H1 (cell line): ENCODE data around the gene KRT77. TPM values are rescaled to one million over a fixed set of nuclear protein-coding genes. Genes with fewer than 3 reads are reported as not detected.

Experiments
- CTCF ChIA-PET: fragments of 300-600 bp; sonication (Branson Sonifier 250); formaldehyde crosslinking; loops from one replicate; lab custom pipeline; 2021; ENCODE audit not compliant: partially characterized antibody; lab: Charles Lee
- POLR2A ChIA-PET: fragments of 300-600 bp; sonication (Branson Sonifier 250); formaldehyde crosslinking; loops from one replicate; lab custom pipeline; 2021; ENCODE audit warnings: inconsistent platforms; ENCODE audit not compliant: partially characterized antibody; lab: Charles Lee
- DNase-seq, 2 experiments: peaks; one replicate each; pipeline versions ENCODE4 v3.0.0 to v3.0.0-alpha.2; 2010 to 2022; ENCODE audit warnings: low spot score in 2 of 2, low read depth in 1 of 2, mixed read lengths in 1 of 2
- FAIRE-seq: peaks from 2 replicates; lab custom pipeline; 2011; peaks lifted over from hg19 to GRCh38; lab: Jason Lieb, UNC
- H2AFZ ChIP-seq: 2 replicates; pipeline ENCODE4 v1.8.1; 2012; ENCODE audit warnings: low read length, inconsistent platforms
- H2AK5ac ChIP-seq: 2 replicates; pipeline ENCODE4 v1.6.1; 2013; ENCODE audit warnings: low read depth, low read length
- H2BK120ac ChIP-seq: replicated peaks from 2 replicates; pipeline ENCODE3; 2013; ENCODE audit warnings: low read depth, low read length, inconsistent platforms
- H2BK12ac ChIP-seq: 2 replicates; pipeline ENCODE4 v1.6.1; 2013; ENCODE audit warnings: low read depth, low read length
- H2BK15ac ChIP-seq: 2 replicates; pipeline ENCODE4 v1.6.1; 2013; ENCODE audit warnings: low read length
- H2BK20ac ChIP-seq: 2 replicates; pipeline ENCODE4 v1.6.1; 2013; ENCODE audit warnings: low read length
- H2BK5ac ChIP-seq: 2 replicates; pipeline ENCODE4 v1.6.1; 2013; ENCODE audit warnings: low read depth, low read length
- H3K14ac ChIP-seq: 2 replicates; pipeline ENCODE4 v1.6.1; 2013; ENCODE audit warnings: inconsistent platforms; ENCODE audit not compliant: insufficient read length
- H3K18ac ChIP-seq: 2 replicates; pipeline ENCODE4 v1.6.1; 2013; ENCODE audit warnings: low read length; ENCODE audit errors: extremely low read depth
- H3K23ac ChIP-seq: 2 replicates; pipeline ENCODE4 v1.6.1; 2013; ENCODE audit warnings: inconsistent platforms; ENCODE audit not compliant: insufficient read length
- H3K23me2 ChIP-seq: 2 replicates; pipeline ENCODE4 v1.6.1; 2013; ENCODE audit warnings: low read depth, low read length
- H3K27ac ChIP-seq: 2 replicates; pipeline ENCODE4 v1.6.1; 2011; ENCODE audit warnings: low read depth, low read length, inconsistent platforms
- H3K27me3 ChIP-seq, 4 experiments: replicated peaks in 1 of 4; 1 replicate in 1 of 4; 2 replicates in 3 of 4; pipeline versions ENCODE4 v1.6.1 to v1.8.1; 2011 to 2013; ENCODE audit warnings: low read length in 3 of 4, mild to moderate bottlenecking in 3 of 4, inconsistent platforms in 2 of 4, mixed read lengths in 2 of 4, moderate library complexity in 1 of 4; ENCODE audit not compliant: control insufficient read depth in 3 of 4, insufficient read depth in 3 of 4; ENCODE audit errors: extremely low read depth in 1 of 4
- H3K36me3 ChIP-seq, 4 experiments: 2 replicates each; pipeline versions ENCODE4 v1.6.1 to v1.8.1; 2011 to 2013; ENCODE audit warnings: mild to moderate bottlenecking in 4 of 4, low read length in 3 of 4, moderate library complexity in 2 of 4, control low read depth in 1 of 4, inconsistent platforms in 1 of 4; ENCODE audit not compliant: insufficient read depth in 4 of 4, control insufficient read depth in 2 of 4
- H3K4ac ChIP-seq: replicated peaks from 2 replicates; pipeline ENCODE3; 2013; ENCODE audit warnings: low read length, low read depth, mixed read lengths, inconsistent platforms; ENCODE audit not compliant: insufficient read length
- H3K4me1 ChIP-seq, 4 experiments: replicated peaks in 1 of 4; 1 replicate in 1 of 4; 2 replicates in 3 of 4; pipeline versions ENCODE4 v1.6.1 to v1.8.1; 2011 to 2013; ENCODE audit warnings: low read length in 3 of 4, inconsistent platforms in 2 of 4, mixed read lengths in 1 of 4; ENCODE audit not compliant: insufficient read depth in 4 of 4, control insufficient read depth in 3 of 4
- H3K4me2 ChIP-seq, 2 experiments: 2 replicates each; pipeline versions ENCODE4 v1.6.1 to v1.8.1; 2011 to 2013; ENCODE audit warnings: low read depth in 2 of 2, low read length in 2 of 2, control low read depth in 1 of 2, inconsistent platforms in 1 of 2, mild to moderate bottlenecking in 1 of 2; ENCODE audit not compliant: insufficient read depth in 1 of 2
- H3K4me3 ChIP-seq, 4 experiments: fragments of 200-600, 300-600 bp in 1 of 4; sonication (generic), shearing (Covaris generic), sonication (Bioruptor Twin) in 1 of 4; 2 replicates each; pipeline versions ENCODE4 v1.5.1 to v1.8.1; 2011 to 2016; ENCODE audit warnings: low read length in 4 of 4, low read depth in 3 of 4, control low read depth in 2 of 4, inconsistent platforms in 2 of 4, mild to moderate bottlenecking in 2 of 4, mixed read lengths in 1 of 4, moderate library complexity in 1 of 4; ENCODE audit not compliant: insufficient read depth in 2 of 4; ENCODE audit errors: extremely low read depth in 1 of 4
- H3K56ac ChIP-seq: replicated peaks from 2 replicates; pipeline ENCODE3; 2013; ENCODE audit warnings: low read depth, mild to moderate bottlenecking, mixed read lengths, low read length, inconsistent platforms; ENCODE audit not compliant: insufficient read length
- H3K79me1 ChIP-seq: 2 replicates; pipeline ENCODE4 v1.6.1; 2013; ENCODE audit warnings: low read depth, low read length, control low read depth
- H3K79me2 ChIP-seq, 2 experiments: 2 replicates each; pipeline versions ENCODE4 v1.6.1 to v1.8.1; 2012 to 2013; ENCODE audit warnings: low read length in 2 of 2, mild to moderate bottlenecking in 2 of 2, inconsistent platforms in 1 of 2; ENCODE audit not compliant: insufficient read depth in 2 of 2, control insufficient read depth in 1 of 2
- H3K9ac ChIP-seq, 4 experiments: replicated peaks in 1 of 4; 1 replicate in 1 of 4; 2 replicates in 3 of 4; pipeline versions ENCODE4 v1.6.1 to v1.8.1; 2011 to 2013; ENCODE audit warnings: low read depth in 3 of 4, low read length in 3 of 4, control low read depth in 2 of 4, mild to moderate bottlenecking in 2 of 4, moderate library complexity in 2 of 4, inconsistent platforms in 1 of 4; ENCODE audit errors: extremely low read depth in 1 of 4
- H3K9me3 ChIP-seq, 2 experiments: 2 replicates each; pipeline versions ENCODE4 v1.6.1 to v1.8.1; 2012 to 2013; ENCODE audit warnings: mild to moderate bottlenecking in 2 of 2, moderate library complexity in 2 of 2, control low read depth in 1 of 2, inconsistent platforms in 1 of 2, low read depth in 1 of 2, low read length in 1 of 2, mixed read lengths in 1 of 2; ENCODE audit not compliant: insufficient read depth in 2 of 2
- H4K20me1 ChIP-seq, 2 experiments: replicated peaks in 1 of 2; 2 replicates each; pipeline versions ENCODE3 to v1.8.1; 2011 to 2013; ENCODE audit warnings: inconsistent platforms in 2 of 2, low read length in 2 of 2, mild to moderate bottlenecking in 1 of 2; ENCODE audit not compliant: insufficient read depth in 2 of 2, control insufficient read depth in 1 of 2
- H4K5ac ChIP-seq: 2 replicates; pipeline ENCODE4 v1.6.1; 2013; ENCODE audit warnings: low read length, low read depth, mixed read lengths, inconsistent platforms; ENCODE audit not compliant: insufficient read length
- H4K8ac ChIP-seq: 2 replicates; pipeline ENCODE4 v1.8.0; 2013; ENCODE audit warnings: mild to moderate bottlenecking, moderate library complexity, low read length, inconsistent platforms; ENCODE audit not compliant: insufficient read depth; ENCODE audit errors: extremely low read depth
- H4K91ac ChIP-seq: replicated peaks from 2 replicates; pipeline ENCODE3; 2013; ENCODE audit warnings: low read length, mixed read lengths, inconsistent platforms; ENCODE audit not compliant: insufficient read length
- HDAC6 ChIP-seq: IDR thresholded peaks from one replicate; pipeline ENCODE4 v1.7.1; 2012; ENCODE audit warnings: low read depth, mild to moderate bottlenecking, inconsistent platforms, low read length, moderate library complexity
- KDM5A ChIP-seq: fragments of 200-600 bp; IDR thresholded peaks from 2 replicates; pipeline ENCODE4 v1.7.1; 2012; ENCODE audit warnings: mild to moderate bottlenecking, low read length, inconsistent platforms, mixed read lengths
- MAFK ChIP-seq: IDR thresholded peaks from 2 replicates; pipeline ENCODE4 v1.6.1; 2012; ENCODE audit warnings: low read depth, mild to moderate bottlenecking, improper control_type of control experiment, low read length
- NANOG ChIP-seq: IDR thresholded peaks from 2 replicates; pipeline ENCODE4 v1.6.1; 2011; ENCODE audit warnings: low read length, low read depth, mild to moderate bottlenecking, inconsistent platforms; ENCODE audit not compliant: insufficient read depth, poor library complexity, severe bottlenecking
- NRF1 ChIP-seq: IDR thresholded peaks from 2 replicates; pipeline ENCODE4 v1.6.1; 2011; ENCODE audit warnings: mild to moderate bottlenecking, low read depth, low read length, improper control_type of control experiment
- RNF2 ChIP-seq: fragments of 200-900, 300-1000 bp; sonication (generic); IDR thresholded peaks from 2 replicates; pipeline ENCODE4 v1.7.1; 2016; ENCODE audit warnings: borderline replicate concordance, low read depth, mild to moderate bottlenecking, antibody characterized with exemption, low read length; ENCODE audit not compliant: poor library complexity, severe bottlenecking; ENCODE audit errors: missing control alignments
- SP1 ChIP-seq: IDR thresholded peaks from 2 replicates; pipeline ENCODE4 v1.6.1; 2011; ENCODE audit warnings: low read depth, low read length
- SUZ12 ChIP-seq: fragments of 200-600 bp; sonication (generic); IDR thresholded peaks from 2 replicates; pipeline ENCODE4 v1.6.1; 2012; ENCODE audit warnings: mild to moderate bottlenecking, inconsistent platforms, low read length, moderate library complexity, mixed read lengths
- polyA plus RNA-seq, 7 experiments: library from polyadenylated mRNA; depleted of rRNA in 3 of 7; stranded (reverse) in 5 of 7; unstranded in 2 of 7; fragments of >200 nt in 5 of 7; fragments of 200-250 nt in 2 of 7; gene quantifications; 1 replicate in 5 of 7; 2 replicates in 1 of 7; 4 replicates in 1 of 7; pipeline versions ENCODE4 v1.2.1 to v1.2.3, GENCODE V29; 2011 to 2013; ENCODE audit warnings: missing spikeins in 2 of 7, mixed read lengths in 2 of 7
- total RNA-seq: library from RNA; stranded (reverse); fragmentation: NEBNext Ultra II Directional; extraction: Animal tissue kit (Norgen Biotek cat#: 25700); gene quantifications from 2 replicates; pipeline ENCODE4 v1.2.1, GENCODE V29; 2021
- TF ChIP-seq, protein P1 (sequence below): IDR thresholded peaks from 2 replicates; pipeline ENCODE4 v1.6.1; 2012; ENCODE audit warnings: inconsistent platforms

Gene KRT77
- total and polyA plus RNA-seq, 2 of the 8 experiments (the other 6 are each of a cell fraction or from before 2014, with no cell fraction given), result 0.02 TPM; not detected in 1

DNA sequence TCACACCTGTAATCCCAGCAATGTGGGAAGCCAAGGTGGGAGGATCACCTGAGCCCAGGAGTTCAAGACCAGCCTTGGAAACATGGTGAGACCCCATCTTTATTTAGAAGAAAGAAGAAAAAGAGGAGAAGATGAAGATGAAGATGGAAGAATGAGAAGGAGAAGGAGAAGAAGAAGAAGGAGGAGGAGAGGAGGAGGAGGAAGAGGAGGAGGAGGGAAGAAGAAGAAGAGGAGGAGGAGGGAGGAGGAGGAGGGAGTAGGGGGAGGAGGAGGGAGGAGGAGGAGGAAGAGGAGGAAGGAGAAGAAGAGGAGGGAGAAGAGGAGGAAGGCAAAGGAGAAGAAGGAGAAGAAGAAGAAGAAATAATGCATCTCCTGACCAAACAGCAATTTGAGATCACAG, 14.1 kb downstream of the KRT77 start:
- Histone ChIP-seq H3K18ac (no peak overlapping the region), H4K8ac (no peak overlapping the region), H3K4me2 (no peak overlapping the region), H3K4me1 (peaks cover 0 to 9% (median 3%) of the 10 kb centered on the region in 4 experiments; a peak in 2 of 7 replicates), H4K20me1 (no peaks in the 10 kb centered on the region), H3K9ac (no peak overlapping the region), H3K9me3 (no peaks in the 10 kb centered on the region), H3K79me2 (no peaks in the 10 kb centered on the region), H3K36me3 (no peaks in the 10 kb centered on the region), H3K79me1 (no peaks in the 10 kb centered on the region; the same call in 1 of the 2 replicates), H3K27ac (no peak overlapping the region), H4K5ac (no peak overlapping the region), H3K27me3 (peaks cover 0 to 30% (median 16%) of the 10 kb centered on the region in 4 experiments; a peak in 6 of 7 replicates), H3K23ac (no peak overlapping the region), H2BK15ac (no peak overlapping the region), H4K91ac (no peak overlapping the region), H3K56ac (no peak overlapping the region), H2AFZ (no peak overlapping the region), H2BK12ac (no peak overlapping the region), H3K4me3 (no peak overlapping the region), H2BK20ac (no peak overlapping the region), H3K4ac (no peak overlapping the region), H3K23me2 (peaks cover 6% of the 10 kb centered on the region; the same call in 1 of the 2 replicates), H2BK5ac (no peak overlapping the region), H2BK120ac (no peak overlapping the region), H2AK5ac (no peak overlapping the region), H3K14ac (no peak overlapping the region)
- DNase-seq, result no peak
- no peak for TF ChIP-seq RNF2
- TF ChIP-seq HDAC6, result no peak
- no peak for TF ChIP-seq NANOG
- no peak for TF ChIP-seq KDM5A
- no peak for TF ChIP-seq SUZ12
- no peak for TF ChIP-seq MAFK
- no peak for TF ChIP-seq SP1
- TF ChIP-seq, protein P1, sequence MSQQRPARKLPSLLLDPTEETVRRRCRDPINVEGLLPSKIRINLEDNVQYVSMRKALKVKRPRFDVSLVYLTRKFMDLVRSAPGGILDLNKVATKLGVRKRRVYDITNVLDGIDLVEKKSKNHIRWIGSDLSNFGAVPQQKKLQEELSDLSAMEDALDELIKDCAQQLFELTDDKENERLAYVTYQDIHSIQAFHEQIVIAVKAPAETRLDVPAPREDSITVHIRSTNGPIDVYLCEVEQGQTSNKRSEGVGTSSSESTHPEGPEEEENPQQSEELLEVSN, result no peak
- no peak for TF ChIP-seq NRF1
- CTCF ChIA-PET, result interaction anchor here (1.0 to 3.8 kb wide), 5 partner anchors 12 to 319 kb away, joined by 3 to 39 read pairs (median 4); no protein-coding TSS in a partner anchor
- FAIRE-seq, result no peak
- POLR2A ChIA-PET, result interaction anchor here (1.5 kb wide), 1 partner anchor 14 kb away, joined by 4 read pairs; no protein-coding TSS in a partner anchor
